ENCODE results near the gene ADGRL3. TPM values are rescaled to one million over a fixed set of nuclear protein-coding genes. Genes with fewer than 3 reads are reported as not detected.
A peak's percentile ranks its signal among the peaks of the same experiment; 100 is the strongest.

The ADGRL3 gene
- total and polyA plus RNA-seq, 2 donors (not counting 1 experiment from before 2014, with no cell fraction given), result under 0.01 to 0.05 TPM

DNA sequence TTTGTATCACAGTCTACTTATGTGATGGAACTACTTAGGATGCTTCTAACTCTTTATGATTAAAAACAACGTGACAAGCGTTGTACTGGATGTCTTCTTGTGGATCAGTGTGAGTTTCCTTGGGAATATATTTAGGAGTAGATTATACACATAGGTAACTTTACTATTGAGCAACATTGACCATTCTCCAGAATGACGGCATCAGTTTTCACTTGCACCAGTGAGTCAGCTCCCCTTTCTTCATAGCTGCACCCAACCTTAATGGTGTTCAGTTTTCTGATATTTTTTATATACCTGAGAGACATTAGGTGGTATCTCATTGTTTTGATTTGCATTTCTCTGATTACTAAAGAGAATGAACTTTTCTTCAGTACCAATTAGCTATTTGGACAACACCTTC, 343.9 kb downstream of the ADGRL3 start:
- TF ChIP-seq, protein P1, sequence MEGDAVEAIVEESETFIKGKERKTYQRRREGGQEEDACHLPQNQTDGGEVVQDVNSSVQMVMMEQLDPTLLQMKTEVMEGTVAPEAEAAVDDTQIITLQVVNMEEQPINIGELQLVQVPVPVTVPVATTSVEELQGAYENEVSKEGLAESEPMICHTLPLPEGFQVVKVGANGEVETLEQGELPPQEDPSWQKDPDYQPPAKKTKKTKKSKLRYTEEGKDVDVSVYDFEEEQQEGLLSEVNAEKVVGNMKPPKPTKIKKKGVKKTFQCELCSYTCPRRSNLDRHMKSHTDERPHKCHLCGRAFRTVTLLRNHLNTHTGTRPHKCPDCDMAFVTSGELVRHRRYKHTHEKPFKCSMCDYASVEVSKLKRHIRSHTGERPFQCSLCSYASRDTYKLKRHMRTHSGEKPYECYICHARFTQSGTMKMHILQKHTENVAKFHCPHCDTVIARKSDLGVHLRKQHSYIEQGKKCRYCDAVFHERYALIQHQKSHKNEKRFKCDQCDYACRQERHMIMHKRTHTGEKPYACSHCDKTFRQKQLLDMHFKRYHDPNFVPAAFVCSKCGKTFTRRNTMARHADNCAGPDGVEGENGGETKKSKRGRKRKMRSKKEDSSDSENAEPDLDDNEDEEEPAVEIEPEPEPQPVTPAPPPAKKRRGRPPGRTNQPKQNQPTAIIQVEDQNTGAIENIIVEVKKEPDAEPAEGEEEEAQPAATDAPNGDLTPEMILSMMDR (conservative IDR thresholded peaks at IDR 0.05 in 1 of 2, IDR thresholded peaks at IDR 0.05 in 1 of 2; ENCODE audit: low read depth in 1 of 2, low read length in 2 of 2), result no peak
- TF ChIP-seq EZH2 (IDR thresholded peaks at IDR 0.05; ENCODE audit: low read length, missing control alignments), result no peak
- Histone ChIP-seq H3K36me3 (ENCODE audit: control insufficient read depth, insufficient read depth, low read length) (no peaks in the 10 kb centered on the region), H3K9me3 (ENCODE audit: control insufficient read depth, insufficient read depth, low read depth, low read length) (no peaks in the 10 kb centered on the region), H3K4me1 (ENCODE audit: control insufficient read depth, extremely low read depth, insufficient read depth, low read length) (no peaks in the 10 kb centered on the region), H3K9ac (ENCODE audit: insufficient read depth, low read length) (no peak overlapping the region), H4K20me1 (ENCODE audit: control insufficient read depth, extremely low read depth, insufficient read depth, low read length) (no peaks in the 10 kb centered on the region), H3K4me2 (ENCODE audit: extremely low read depth, insufficient read depth, low read length) (no peak overlapping the region), H3K4me3 (replicated peaks in 1 of 4; ENCODE audit: control extremely low read depth in 1 of 4, insufficient read depth in 1 of 4, low read depth in 3 of 4, low read length in 4 of 4) (no peak overlapping the region), H3K27ac (ENCODE audit: insufficient read depth, low read length) (no peak overlapping the region), H2AFZ (ENCODE audit: low read length) (no peak overlapping the region), H3K79me2 (ENCODE audit: control insufficient read depth, insufficient read depth, low read length) (no peaks in the 10 kb centered on the region), H3K27me3 (ENCODE audit: control insufficient read depth, insufficient read depth, low read length) (no peaks in the 10 kb centered on the region)
- no peak for DNase-seq (ENCODE audit: low read depth in 2 of 2)

DNA sequence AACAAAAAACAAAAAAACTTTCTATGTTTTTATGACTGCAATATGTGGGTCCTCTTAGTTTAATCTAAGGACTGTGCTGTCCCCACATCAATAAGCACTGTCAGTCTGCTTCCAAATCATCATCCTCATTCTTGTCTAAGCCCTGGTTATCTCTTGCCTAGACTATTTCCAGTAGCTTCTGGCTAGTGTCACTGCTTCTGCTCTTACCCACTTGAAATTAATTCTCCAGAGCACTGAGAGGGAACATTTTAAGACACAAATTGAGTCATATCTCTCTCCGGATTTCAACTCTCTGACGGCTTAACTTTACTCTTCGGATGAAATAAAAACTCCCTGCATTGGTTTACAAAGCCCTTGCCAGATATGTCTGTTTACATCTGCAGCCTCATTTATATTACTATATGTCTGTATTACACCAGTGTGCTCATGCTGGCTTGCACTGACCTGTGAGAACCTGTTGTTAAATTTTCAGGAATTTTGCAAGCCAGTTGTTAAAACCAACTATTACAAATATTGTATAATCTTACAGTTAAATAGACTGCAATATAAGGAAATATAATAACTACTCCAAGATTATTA, 345.9 kb downstream of the ADGRL3 start:
- H3K9me3 ChIP-seq (ENCODE audit: control insufficient read depth, insufficient read depth, low read depth, low read length), result no peaks in the 10 kb centered on the region
- H4K20me1 ChIP-seq (ENCODE audit: control insufficient read depth, extremely low read depth, insufficient read depth, low read length), result no peaks in the 10 kb centered on the region
- H3K27me3 ChIP-seq (ENCODE audit: control insufficient read depth, insufficient read depth, low read length), result no peaks in the 10 kb centered on the region
- DNase-seq (ENCODE audit: low read depth in 2 of 2), result peak in 1 of 2 donors; percentile 46
- no peaks in the 10 kb centered on the region for H3K4me1 ChIP-seq (ENCODE audit: control insufficient read depth, extremely low read depth, insufficient read depth, low read length)
- no peak overlapping the region for H3K27ac ChIP-seq (ENCODE audit: insufficient read depth, low read length)
- no peak overlapping the region for H3K9ac ChIP-seq (ENCODE audit: insufficient read depth, low read length)
- H3K4me3 ChIP-seq (replicated peaks in 1 of 4; ENCODE audit: control extremely low read depth in 1 of 4, insufficient read depth in 1 of 4, low read depth in 3 of 4, low read length in 4 of 4), result no peak overlapping the region
- no peaks in the 10 kb centered on the region for H3K79me2 ChIP-seq (ENCODE audit: control insufficient read depth, insufficient read depth, low read length)
- no peak overlapping the region for H3K4me2 ChIP-seq (ENCODE audit: extremely low read depth, insufficient read depth, low read length)
- no peaks in the 10 kb centered on the region for H3K36me3 ChIP-seq (ENCODE audit: control insufficient read depth, insufficient read depth, low read length)
- no peak overlapping the region for H2AFZ ChIP-seq (ENCODE audit: low read length)
- TF ChIP-seq, protein P1 (conservative IDR thresholded peaks at IDR 0.05 in 1 of 2, IDR thresholded peaks at IDR 0.05 in 1 of 2; ENCODE audit: low read depth in 1 of 2, low read length in 2 of 2), result no peak
- TF ChIP-seq EZH2 (IDR thresholded peaks at IDR 0.05; ENCODE audit: low read length, missing control alignments), result no peak

DNA sequence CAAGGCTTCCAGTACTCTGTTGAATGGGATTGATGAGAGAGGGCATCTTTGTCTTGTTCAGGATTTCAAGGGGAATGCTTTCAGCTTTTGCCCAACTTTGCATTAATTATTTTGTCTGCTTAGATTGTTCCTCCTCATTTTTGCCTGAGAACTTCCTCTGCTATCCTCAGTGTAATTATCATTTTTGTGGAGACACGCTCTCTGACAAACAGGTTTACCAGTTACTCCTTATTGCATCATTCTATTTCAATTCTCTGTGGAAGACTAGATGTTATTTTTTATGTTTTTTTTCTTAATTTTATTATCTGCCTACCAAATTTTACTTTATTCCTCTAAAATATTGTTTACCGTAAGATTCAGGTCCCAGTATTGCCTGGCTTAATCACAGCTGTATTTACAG, 349.2 kb downstream of the ADGRL3 start:
- TF ChIP-seq EZH2 (IDR thresholded peaks at IDR 0.05; ENCODE audit: low read length, missing control alignments), result no peak
- TF ChIP-seq, protein P1 (conservative IDR thresholded peaks at IDR 0.05 in 1 of 2, IDR thresholded peaks at IDR 0.05 in 1 of 2; ENCODE audit: low read depth in 1 of 2, low read length in 2 of 2), result no peak
- Histone ChIP-seq H3K9me3 (ENCODE audit: control insufficient read depth, insufficient read depth, low read depth, low read length) (no peaks in the 10 kb centered on the region), H3K4me1 (ENCODE audit: control insufficient read depth, extremely low read depth, insufficient read depth, low read length) (no peaks in the 10 kb centered on the region), H3K9ac (ENCODE audit: insufficient read depth, low read length) (no peak overlapping the region), H4K20me1 (ENCODE audit: control insufficient read depth, extremely low read depth, insufficient read depth, low read length) (no peaks in the 10 kb centered on the region), H3K4me2 (ENCODE audit: extremely low read depth, insufficient read depth, low read length) (no peak overlapping the region), H3K27ac (ENCODE audit: insufficient read depth, low read length) (no peak overlapping the region), H2AFZ (ENCODE audit: low read length) (no peak overlapping the region), H3K36me3 (ENCODE audit: control insufficient read depth, insufficient read depth, low read length) (no peaks in the 10 kb centered on the region), H3K27me3 (ENCODE audit: control insufficient read depth, insufficient read depth, low read length) (no peaks in the 10 kb centered on the region), H3K4me3 (replicated peaks in 1 of 4; ENCODE audit: control extremely low read depth in 1 of 4, insufficient read depth in 1 of 4, low read depth in 3 of 4, low read length in 4 of 4) (no peak overlapping the region), H3K79me2 (ENCODE audit: control insufficient read depth, insufficient read depth, low read length) (no peaks in the 10 kb centered on the region)
- peak in 1 of 2 donors; percentile 26 for DNase-seq (ENCODE audit: low read depth in 2 of 2)
